GM18873 (cell line): ENCODE measurements around the gene ACSS2.

Experiments
- ATAC-seq: cut with Tn5 transposase; IDR thresholded peaks from one replicate; pipeline ENCODE4 v1.9.1; 2021; ENCODE audit warnings: mild to moderate bottlenecking, moderate library complexity, moderate number of reproducible peaks; ENCODE audit not compliant: unreplicated experiment, low FRiP score

ACSS2 gene

DNA sequence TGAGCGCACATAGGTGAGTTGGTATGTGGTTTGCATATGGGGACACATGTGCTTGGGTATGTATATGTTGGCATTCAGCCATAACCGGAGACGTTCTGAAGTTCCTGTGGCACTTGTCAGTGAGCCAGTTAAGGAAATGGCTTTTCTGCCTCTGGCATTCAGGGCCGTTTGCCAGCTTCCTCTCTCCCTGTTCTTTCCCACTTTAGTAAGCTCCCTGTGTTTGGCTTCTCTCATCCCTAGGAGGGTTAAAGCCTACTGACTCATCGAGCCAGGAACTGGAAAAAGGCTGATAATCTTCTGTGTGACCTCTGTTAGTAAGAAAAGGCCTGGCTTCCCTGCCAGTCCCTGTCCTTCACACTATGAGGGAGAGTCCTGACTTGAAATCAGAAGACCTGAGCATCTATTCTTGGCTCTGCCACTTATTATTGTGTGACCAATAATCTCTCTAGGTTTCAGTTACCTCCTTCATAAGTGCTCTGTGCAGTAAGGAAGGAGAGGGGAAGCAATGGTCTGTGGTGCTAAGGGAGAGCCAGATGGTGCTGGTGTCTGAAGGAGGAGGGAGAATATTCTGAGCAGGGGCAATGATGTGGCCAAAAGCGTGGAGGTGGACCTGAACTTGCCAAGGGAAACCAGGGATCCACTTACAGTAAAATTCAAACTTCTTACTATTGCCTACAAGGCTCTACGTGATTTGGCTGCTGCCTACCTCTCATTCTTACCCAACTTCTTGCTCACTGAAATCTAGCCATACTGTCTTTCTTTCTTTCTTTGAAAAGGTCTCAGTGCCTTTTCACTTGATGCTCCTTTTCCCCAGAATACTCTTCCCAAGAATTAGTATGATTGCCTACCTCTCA is 31.4 kb downstream of the ACSS2 start:
- ATAC-seq = no peak

- no peak for ATAC-seq
Measured at GRCh38 chr20:34915131-34915530, 38.7 kb downstream of the ACSS2 start.

GRCh38 chr20:34915749-34916455 is 39.5 kb downstream of the ACSS2 start:
- no peak for ATAC-seq

DNA sequence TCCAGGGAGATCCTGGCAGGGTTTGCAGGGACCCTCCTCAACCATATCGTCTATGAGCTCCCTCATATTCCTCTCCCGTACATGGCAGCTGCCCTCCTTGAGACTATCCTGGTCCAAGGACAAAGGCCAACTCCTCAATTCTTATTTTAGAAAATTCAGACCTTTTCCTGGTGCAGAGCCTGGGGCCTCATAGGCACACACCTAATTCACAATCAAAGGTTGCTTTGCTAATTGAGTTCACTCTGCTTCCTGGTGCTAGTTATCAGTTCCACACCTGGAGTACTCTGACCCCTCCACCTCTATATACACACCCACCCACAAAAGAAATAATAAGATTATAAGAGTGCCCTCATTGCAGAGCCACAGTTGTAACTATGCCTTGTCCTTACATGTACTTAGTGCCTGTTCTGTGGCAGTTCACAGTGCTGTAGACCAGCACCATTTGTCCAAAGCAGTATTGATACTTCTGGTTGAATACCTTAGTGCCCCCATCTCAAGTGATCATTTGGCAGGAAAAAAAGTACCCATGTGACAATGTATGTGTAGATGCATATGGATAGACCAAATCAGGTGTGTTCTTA is 40.5 kb downstream of the ACSS2 start:
- ATAC-seq = no peak

DNA sequence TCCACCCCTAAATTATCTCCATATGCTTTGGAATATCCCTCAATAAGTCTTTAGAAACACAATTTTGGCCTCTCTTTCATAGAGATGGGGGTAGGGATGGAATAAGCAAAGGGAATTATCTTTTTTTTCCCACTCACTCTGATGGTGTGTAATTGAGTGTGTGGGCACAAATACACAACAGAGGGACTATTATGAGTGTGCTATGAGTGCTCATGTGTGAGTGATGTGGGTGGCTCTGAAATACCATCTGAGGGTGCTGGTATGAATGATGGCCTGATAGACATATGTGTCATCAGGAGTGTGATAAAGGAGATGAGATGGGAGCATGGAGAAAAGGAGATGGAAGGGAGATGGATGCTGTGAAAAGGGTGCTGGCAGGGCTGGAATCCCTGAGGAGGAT is 43.6 kb downstream of the ACSS2 start:
- ATAC-seq = no peak

- no peak for ATAC-seq
Measured at GRCh38 chr20:34921436-34921835, 45.0 kb downstream of the ACSS2 start.

- ATAC-seq = no peak
Measured at GRCh38 chr20:34922654-34923381, 46.4 kb downstream of the ACSS2 start.

DNA sequence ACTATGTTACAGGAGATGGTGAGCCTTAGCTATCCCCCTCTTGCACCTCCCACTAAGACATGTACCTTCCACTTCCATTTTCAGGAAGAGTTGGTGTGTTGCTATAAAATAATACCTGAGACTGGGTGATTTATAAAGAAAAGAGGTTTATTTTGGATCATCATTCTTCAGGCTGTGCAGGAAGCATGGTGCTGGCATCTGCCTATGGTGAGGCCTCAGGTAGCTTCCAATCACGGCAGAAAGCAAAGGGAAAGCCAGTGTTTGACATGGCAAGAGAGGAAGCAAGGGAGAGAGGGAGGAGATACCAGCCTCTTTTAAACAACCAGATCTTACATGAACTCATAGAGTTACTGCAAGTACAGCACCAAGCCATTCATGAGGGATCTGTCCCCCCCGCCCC is 47.0 kb downstream of the ACSS2 start:
- no peak for ATAC-seq

DNA sequence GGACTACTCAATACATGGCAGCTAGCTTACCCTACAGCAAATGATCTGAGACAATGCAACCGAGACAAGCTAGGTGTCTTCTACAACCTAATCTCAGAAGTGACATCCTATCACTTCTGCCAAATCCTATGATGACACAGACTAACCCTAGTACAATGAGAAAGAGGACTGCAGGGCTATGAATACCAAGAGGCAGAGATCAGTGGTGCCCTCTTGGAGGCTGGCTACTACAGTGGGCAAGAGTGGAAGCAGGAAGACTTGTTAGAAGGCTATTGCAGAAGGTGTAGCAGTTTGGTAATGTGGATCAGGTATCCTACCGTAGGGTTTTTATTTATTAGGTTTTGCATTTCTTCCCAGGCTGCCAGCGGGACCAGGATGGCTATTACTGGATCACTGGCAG is 48.9 kb downstream of the ACSS2 start:
- no peak for ATAC-seq

DNA sequence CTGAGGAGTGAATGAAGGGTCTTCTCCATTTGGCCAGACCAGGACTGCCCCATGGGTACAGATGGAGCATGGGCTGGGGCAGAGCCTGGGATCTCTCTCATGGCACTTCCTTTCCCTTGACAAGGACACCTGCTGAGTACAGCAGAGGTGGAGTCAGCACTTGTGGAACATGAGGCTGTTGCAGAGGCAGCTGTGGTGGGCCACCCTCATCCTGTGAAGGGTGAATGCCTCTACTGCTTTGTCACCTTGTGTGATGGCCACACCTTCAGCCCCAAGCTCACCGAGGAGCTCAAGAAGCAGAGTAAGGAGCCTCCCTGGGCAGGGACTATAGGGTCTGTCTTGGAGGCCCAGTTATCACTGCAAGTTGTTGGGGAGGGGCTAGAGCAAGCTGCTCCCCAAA is 49.6 kb downstream of the ACSS2 start:
- ATAC-seq = no peak

GRCh38 chr20:34926581-34926980 is 50.2 kb downstream of the ACSS2 start:
- no peak for ATAC-seq

DNA sequence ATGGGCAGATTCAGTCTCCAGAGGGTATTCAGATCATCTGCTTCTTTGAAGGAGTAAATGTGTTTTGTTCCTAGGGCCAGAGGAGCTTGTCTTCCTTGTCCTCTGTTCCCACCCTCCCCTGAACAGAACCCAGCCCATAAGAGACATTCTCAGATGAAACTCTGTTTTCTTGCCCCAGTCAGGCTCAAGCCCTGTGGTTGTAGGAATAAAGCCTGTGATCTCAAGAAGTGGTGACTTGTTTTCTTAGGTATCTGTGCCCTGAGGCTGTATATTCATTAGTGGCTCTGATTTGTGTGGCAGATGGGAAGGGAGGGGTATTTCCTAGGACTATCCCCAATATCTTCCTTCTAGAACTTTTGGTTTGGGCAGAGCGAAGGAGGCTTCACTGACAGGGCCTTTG is 51.3 kb downstream of the ACSS2 start:
- ATAC-seq = no peak

GRCh38 chr20:34928411-34928810 is 52.0 kb downstream of the ACSS2 start:
- no peak for ATAC-seq

- no peak for ATAC-seq
Measured at GRCh38 chr20:34931771-34932170, 55.4 kb downstream of the ACSS2 start.

GRCh38 chr20:34938466-34939163 is 62.2 kb downstream of the ACSS2 start:
- ATAC-seq = no peak

GRCh38 chr20:34940081-34940481 is 63.7 kb downstream of the ACSS2 start:
- ATAC-seq = no peak

DNA sequence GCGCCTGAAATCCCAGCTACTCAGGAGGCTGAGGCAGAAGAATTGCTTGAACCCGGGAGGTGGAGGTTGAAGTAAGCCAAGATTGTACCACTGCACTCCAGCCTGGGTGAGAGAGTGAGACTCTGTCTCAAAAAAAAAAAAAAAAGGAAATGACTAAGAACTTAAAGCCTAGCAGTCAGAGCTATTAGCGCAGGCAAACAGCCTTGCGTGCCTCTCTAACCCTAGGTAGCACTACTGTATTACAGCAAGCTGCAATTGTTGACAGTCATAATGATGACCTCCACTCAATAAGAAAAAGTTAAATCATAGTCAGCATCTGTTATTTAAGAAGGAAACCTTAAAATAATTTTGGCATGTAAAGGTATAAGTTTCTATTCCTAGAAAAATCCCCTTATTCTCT is 64.8 kb downstream of the ACSS2 start:
- ATAC-seq = no peak

GRCh38 chr20:34942301-34942700 is 65.9 kb downstream of the ACSS2 start:
- ATAC-seq = no peak

GRCh38 chr20:34943808-34944567 is 67.6 kb downstream of the ACSS2 start:
- no peak for ATAC-seq
